ENCODE measurements around the gene CORO6. TPM values are rescaled to one million over a fixed set of nuclear protein-coding genes. Genes with fewer than 3 reads are reported as not detected.

The CORO6 gene
- total and polyA plus RNA-seq, 10 of the 15 experiments (the other 5 are each of a cell fraction or from before 2014, with no cell fraction given): 0.26 to 5.0 (median 1.7) TPM; not detected in 1

DNA sequence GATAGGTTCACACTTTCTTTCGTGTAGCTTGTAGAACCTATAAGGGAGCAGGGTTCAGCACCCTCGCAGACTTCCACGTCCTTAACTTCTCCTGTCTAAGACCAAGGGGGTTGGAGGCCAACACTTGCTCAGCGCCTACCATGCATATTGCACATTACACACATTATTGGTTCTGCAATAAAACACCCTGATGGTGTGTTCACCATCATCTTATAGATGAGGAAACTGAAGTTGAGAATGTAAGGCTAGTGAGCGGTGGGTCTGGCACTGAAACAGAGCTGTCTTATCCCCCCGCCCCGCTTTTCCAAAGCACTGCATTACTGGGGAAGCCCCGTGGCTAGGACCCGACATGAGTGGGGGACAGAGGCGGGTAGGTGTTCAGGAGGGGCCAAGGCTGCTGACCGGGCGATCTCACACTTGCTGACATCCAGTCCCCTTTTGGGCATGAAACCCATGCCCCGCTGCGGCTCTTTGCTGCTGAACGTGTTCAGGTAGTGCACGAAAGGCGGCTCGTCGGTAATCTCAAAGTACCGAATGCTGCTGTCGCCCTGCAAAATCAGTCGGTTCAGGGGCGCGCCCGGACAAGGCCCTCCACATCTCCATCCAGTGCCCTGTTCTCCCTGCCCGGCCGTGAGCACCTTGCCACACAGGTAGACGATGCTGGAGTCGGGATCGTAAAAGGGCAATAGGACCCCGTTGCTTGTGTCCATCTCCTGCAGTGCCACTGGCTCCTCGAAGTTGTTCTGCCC lies 6.2 kb downstream of the CORO6 start:
- H3K4me1 ChIP-seq (ENCODE audit: control insufficient read depth, insufficient read depth, low read length): peaks cover 38% of the 10 kb centered on the region
- H2AFZ ChIP-seq (ENCODE audit: control insufficient read depth, low read depth, low read length): peak overlapping the region; percentile 36
- H3K9ac ChIP-seq (ENCODE audit: control insufficient read depth, insufficient read depth, low read length): no peak overlapping the region
- in situ Hi-C loops (cut with MboI) (no loop called here), intact Hi-C loops (cut with micrococcal nuclease; ENCODE audit: unreplicated experiment) (loop anchor here (10.0 kb wide), 2 partner anchors 82 to 318 kb away; partner anchors contain the start of gene SSH2)
- WGBS (ENCODE audit: insufficient coverage, insufficient replicate concordance, low lambda C conversion rate, missing lambda C conversion rate): 26% methylated on average over 32 of the region's 32 CpGs
- no peaks in the 10 kb centered on the region for H3K79me2 ChIP-seq (ENCODE audit: control insufficient read depth, insufficient read depth, low read length)
- FAIRE-seq (no peak), ATAC-seq (no peak), DNase-seq (ENCODE audit: low read depth, low spot score) (no peak)
- H3K9me3 ChIP-seq (replicated peaks; ENCODE audit: control insufficient read depth, insufficient read depth, low read length): no peaks in the 10 kb centered on the region; the same call in 2 of the 3 replicates
- POLR2A ChIA-PET: interaction anchor here (0.7 to 1.9 kb wide), 6 partner anchors 26 to 314 kb away, joined by 3 to 10 read pairs (median 6); partner anchors contain the start of genes GIT1 and SSH2
- CTCF ChIA-PET: interaction anchor here (0.6 to 7.1 kb wide), 61 partner anchors 11 to 489 kb away, joined by 3 to 114 read pairs (median 5); partner anchors contain the start of genes ABHD15, ANKRD13B and SSH2
- H3K27me3 ChIP-seq (replicated peaks in 1 of 2; ENCODE audit: control insufficient read depth in 2 of 2, insufficient read depth in 2 of 2, low read length in 1 of 2): peaks cover 4 to 6% of the 10 kb centered on the region in 2 experiments; a peak in 3 of 4 replicates
- TF ChIP-seq KAT2A (conservative IDR thresholded peaks at IDR 0.05; ENCODE audit: control insufficient read depth, low read depth, low read length) (no peak), SMC3 (IDR thresholded peaks at IDR 0.05; ENCODE audit: borderline replicate concordance, low read length) (no peak), EZH2 (IDR thresholded peaks at IDR 0.05; ENCODE audit: borderline replicate concordance, control insufficient read depth, low read depth, low read length) (0 out of 2 replicates have a peak, but pooled peaks have one; percentile 16), TCF12 (IDR thresholded peaks at IDR 0.05; ENCODE audit: low read depth, low read length) (no peak), CHD2 (IDR thresholded peaks at IDR 0.05; ENCODE audit: borderline replicate concordance, low read depth, low read length) (no peak), NBN (IDR thresholded peaks at IDR 0.05) (no peak), ZNF207 (IDR thresholded peaks at IDR 0.05; ENCODE audit: borderline replicate concordance) (no peak)
- TF ChIP-seq, protein P1, sequence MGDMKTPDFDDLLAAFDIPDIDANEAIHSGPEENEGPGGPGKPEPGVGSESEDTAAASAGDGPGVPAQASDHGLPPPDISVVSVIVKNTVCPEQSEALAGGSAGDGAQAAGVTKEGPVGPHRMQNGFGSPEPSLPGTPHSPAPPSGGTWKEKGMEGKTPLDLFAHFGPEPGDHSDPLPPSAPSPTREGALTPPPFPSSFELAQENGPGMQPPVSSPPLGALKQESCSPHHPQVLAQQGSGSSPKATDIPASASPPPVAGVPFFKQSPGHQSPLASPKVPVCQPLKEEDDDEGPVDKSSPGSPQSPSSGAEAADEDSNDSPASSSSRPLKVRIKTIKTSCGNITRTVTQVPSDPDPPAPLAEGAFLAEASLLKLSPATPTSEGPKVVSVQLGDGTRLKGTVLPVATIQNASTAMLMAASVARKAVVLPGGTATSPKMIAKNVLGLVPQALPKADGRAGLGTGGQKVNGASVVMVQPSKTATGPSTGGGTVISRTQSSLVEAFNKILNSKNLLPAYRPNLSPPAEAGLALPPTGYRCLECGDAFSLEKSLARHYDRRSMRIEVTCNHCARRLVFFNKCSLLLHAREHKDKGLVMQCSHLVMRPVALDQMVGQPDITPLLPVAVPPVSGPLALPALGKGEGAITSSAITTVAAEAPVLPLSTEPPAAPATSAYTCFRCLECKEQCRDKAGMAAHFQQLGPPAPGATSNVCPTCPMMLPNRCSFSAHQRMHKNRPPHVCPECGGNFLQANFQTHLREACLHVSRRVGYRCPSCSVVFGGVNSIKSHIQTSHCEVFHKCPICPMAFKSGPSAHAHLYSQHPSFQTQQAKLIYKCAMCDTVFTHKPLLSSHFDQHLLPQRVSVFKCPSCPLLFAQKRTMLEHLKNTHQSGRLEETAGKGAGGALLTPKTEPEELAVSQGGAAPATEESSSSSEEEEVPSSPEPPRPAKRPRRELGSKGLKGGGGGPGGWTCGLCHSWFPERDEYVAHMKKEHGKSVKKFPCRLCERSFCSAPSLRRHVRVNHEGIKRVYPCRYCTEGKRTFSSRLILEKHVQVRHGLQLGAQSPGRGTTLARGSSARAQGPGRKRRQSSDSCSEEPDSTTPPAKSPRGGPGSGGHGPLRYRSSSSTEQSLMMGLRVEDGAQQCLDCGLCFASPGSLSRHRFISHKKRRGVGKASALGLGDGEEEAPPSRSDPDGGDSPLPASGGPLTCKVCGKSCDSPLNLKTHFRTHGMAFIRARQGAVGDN (IDR thresholded peaks at IDR 0.05): no peak
- peak overlapping the region; percentile 67; the same call in 1 of the 2 replicates for H3K4me3 ChIP-seq
- no TSS peak for BruUV-seq (replicated peaks)
- H4K20me1 ChIP-seq (ENCODE audit: control insufficient read depth, insufficient read depth): no peaks in the 10 kb centered on the region; the same call in 1 of the 2 replicates
- SMC1A ChIA-PET (ENCODE audit: uncharacterized antibody, unreplicated experiment): interaction anchor here (0.7 to 3.7 kb wide), 19 partner anchors 23 to 471 kb away, joined by 3 to 22 read pairs (median 5); partner anchors contain the start of genes ANKRD13B and SSH2
- peak overlapping the region; percentile 98 for H3K4me2 ChIP-seq (ENCODE audit: control insufficient read depth, insufficient read depth)
- RAD21 ChIA-PET (ENCODE audit: unreplicated experiment): interaction anchor here (0.5 to 4.1 kb wide), 24 partner anchors 9 to 477 kb away, joined by 3 to 65 read pairs (median 6); partner anchors contain the start of genes ABHD15, ANKRD13B and SSH2
- no peaks in the 10 kb centered on the region for H3K36me3 ChIP-seq (ENCODE audit: control insufficient read depth in 2 of 2, insufficient read depth in 2 of 2, low read length in 1 of 2)
- H3K27ac ChIP-seq (ENCODE audit: control insufficient read depth, insufficient read depth): no peak overlapping the region
